NAMALWA (cell line): ENCODE measurements around the gene LRRC32.
"Not testable (repeated sequence)": the region's sequence is repeated elsewhere in the genome, so short reads cannot be mapped to it uniquely, and the experiment has no call there.

Experiments
- DNase-seq: peaks from one replicate; pipeline ENCODE4 v3.0.0-alpha.2; 2015; ENCODE audit warnings: low spot score

LRRC32 gene

GRCh38 chr11:76648061-76648460 lies 22.5 kb downstream of the LRRC32 start:
- DNase-seq, result no peak

GRCh38 chr11:76646882-76647534 lies 23.5 kb downstream of the LRRC32 start:
- DNase-seq, result no peak

GRCh38 chr11:76644591-76644990 lies 26.0 kb downstream of the LRRC32 start:
- no peak for DNase-seq

GRCh38 chr11:76643711-76644110 lies 26.8 kb downstream of the LRRC32 start:
- not testable (repeated sequence) for DNase-seq

GRCh38 chr11:76642341-76642740 lies 28.2 kb downstream of the LRRC32 start:
- peak; percentile 25 for DNase-seq

- DNase-seq, result no peak
Measured at GRCh38 chr11:76641905-76642304, 28.6 kb downstream of the LRRC32 start.

- DNase-seq, result no peak
Measured at GRCh38 chr11:76640501-76640900, 30.0 kb downstream of the LRRC32 start.

- no peak for DNase-seq
Measured at GRCh38 chr11:76639621-76640020, 30.9 kb downstream of the LRRC32 start.

GRCh38 chr11:76638270-76639197 lies 32.0 kb downstream of the LRRC32 start:
- DNase-seq, result no peak

- DNase-seq, result peak; percentile 92
Measured at GRCh38 chr11:76637491-76638269, 32.9 kb downstream of the LRRC32 start.

- DNase-seq, result no peak
Measured at GRCh38 chr11:76636826-76637460, 33.6 kb downstream of the LRRC32 start.

GRCh38 chr11:76635991-76636738 lies 34.4 kb downstream of the LRRC32 start:
- no peak for DNase-seq

- no peak for DNase-seq
Measured at GRCh38 chr11:76634886-76635285, 35.7 kb downstream of the LRRC32 start.

- DNase-seq, result no peak
Measured at GRCh38 chr11:76632492-76632891, 38.1 kb downstream of the LRRC32 start.

GRCh38 chr11:76631566-76632308 lies 38.8 kb downstream of the LRRC32 start:
- no peak for DNase-seq

- DNase-seq, result no peak
Measured at GRCh38 chr11:76630600-76631281, 39.8 kb downstream of the LRRC32 start.

- no peak for DNase-seq
Measured at GRCh38 chr11:76629853-76630599, 40.5 kb downstream of the LRRC32 start.

GRCh38 chr11:76629116-76629852 lies 41.3 kb downstream of the LRRC32 start:
- DNase-seq, result peak; percentile 33
